Measurements from ENCODE around the gene ITPKB.

ITPKB gene

GRCh38 chr1:226682871-226683814, 55.9 kb downstream of the ITPKB start:
- no peak for DNase-seq

DNA sequence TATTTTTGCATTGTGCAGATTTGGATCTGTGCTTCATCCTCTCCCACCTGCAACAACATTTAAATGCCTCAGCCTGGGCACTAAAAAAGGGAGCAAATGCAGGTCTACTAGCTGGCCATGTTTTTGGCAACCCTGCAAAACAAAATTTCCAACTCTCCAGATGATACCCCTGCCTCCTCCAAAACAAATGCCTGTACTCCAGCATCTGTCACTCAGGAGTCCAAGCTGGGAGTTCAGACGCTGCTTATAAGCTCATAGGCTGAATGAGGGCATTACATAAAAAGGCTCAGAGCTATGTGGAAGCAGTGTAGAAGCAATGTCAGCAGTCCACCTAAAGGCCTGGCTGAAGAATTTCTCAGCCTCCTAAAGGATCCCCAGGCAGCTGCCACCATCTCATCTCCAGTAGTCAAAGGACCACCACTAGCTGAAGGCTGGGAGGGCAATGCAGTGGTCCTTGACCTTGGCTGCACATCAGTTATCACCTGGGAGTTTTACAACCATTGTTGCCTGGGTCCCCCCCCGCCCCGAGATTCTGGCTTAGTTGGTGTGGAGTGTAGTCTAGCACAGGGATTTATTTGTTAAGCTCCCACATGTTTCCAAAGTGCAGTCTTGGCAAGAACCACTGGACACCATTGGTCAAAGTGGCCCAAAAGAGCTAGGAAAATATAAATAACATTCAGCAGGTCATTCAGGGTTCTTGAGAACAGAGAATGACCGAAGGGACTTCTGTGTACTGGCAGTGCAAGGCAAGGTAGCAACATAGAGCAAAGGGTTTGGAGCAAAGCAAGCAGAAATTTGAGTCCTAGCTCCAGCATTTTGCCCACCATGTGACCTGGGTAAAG, 57.2 kb downstream of the ITPKB start:
- DNase-seq: no peak

- DNase-seq: no peak
Observed at GRCh38 chr1:226680653-226681052, 58.4 kb downstream of the ITPKB start.

DNA sequence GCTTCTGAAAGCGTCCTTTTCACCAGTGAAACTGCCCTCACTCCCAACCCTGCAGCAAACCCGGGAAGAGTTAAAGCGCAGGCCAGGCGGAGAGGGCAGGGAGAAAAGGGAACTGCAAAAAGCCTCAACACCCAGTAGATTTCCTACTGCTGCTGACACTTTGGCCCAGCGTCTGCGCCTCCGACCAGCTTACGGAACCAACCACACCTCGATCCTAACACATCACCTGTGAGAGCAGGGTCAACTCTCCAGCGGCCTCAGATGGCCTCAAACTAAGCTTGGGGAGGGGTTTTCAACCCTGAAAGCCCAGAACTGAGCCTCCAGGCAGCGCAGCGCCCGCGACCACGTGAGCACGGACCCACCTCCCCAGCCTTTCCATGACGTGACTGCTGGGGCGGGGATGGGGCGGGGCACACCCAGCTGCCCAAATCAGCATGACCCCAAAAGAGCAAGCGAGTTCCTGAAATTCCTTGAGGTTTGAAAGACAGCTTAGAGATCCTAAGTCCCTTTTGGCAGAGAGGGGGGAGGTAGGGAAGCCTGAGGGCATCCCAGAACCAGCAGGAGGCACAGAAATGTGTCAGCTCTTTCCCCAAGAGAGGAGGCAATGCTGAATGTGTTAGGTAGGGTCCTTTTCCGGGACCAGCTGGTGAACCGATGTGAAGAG, 59.1 kb downstream of the ITPKB start:
- peak; percentile 66 for DNase-seq

GRCh38 chr1:226679262-226679661, 59.8 kb downstream of the ITPKB start:
- no peak for DNase-seq

DNA sequence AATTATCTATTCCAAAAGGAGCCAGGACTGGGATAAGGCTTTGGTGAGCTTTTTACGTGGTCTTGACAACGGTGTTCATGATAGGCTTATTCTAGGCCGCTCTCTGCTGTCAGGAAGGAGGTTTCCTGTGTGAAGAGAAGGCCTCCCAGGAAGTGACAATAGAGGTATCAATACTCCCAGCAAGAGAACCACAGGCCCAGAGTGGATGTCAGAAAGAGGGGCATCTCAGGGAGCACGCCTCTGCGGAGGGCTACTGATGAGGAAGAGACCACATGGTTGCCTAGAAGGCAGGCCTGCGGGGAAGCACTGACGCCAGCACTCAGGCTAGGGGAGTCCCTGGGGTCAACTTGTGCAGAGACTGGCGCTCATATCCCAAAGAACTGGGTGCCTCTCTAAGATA, 60.4 kb downstream of the ITPKB start:
- DNase-seq: no peak

- no peak for DNase-seq
Observed at GRCh38 chr1:226678251-226678650, 60.8 kb downstream of the ITPKB start.

DNA sequence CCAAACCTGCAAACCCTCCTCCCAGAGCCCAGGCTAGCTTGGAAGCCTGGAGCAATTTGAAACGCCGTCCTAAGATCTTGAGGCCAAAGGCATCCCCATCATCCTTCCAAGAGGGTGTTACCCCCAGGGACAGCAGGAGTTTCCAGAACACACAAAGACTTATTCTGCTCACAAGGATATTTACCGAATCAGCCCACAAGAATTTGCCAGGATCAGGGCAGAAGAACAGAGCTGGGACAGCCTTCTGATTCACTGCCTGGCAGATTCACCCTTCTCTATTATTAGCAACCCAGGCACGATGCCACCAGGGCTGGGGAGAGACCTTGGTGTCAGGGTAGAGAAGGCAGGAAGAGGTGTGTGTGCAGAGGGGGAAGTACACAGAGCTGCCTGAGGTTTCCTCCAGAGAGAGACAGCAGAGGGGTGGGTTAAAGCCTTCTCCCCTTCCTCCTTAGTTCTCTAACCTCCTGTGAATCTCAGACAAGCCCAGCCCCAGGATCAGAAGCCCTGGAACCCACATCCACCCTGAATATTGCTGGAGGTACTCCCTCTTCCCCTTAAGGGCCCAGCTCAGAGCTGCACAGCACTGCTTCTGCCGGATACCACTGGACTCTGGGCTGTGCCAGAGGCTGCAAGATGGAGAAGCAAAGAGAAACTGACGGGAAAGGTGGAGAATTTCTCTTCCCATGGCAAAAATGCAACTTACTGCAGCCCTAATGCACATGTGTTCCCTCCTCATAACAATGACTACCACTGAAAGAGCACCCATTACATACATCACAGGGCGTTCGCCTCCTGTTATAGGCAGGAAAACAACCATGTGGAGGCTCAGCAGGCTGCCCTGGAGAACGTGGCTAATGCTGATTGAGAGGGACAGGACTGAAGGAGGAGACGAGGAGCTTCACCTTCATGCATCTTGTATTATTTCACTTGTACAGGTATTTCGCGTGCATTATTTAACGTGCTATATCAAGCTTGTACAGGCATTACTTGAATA, 61.8 kb downstream of the ITPKB start:
- DNase-seq: peak; percentile 91

DNA sequence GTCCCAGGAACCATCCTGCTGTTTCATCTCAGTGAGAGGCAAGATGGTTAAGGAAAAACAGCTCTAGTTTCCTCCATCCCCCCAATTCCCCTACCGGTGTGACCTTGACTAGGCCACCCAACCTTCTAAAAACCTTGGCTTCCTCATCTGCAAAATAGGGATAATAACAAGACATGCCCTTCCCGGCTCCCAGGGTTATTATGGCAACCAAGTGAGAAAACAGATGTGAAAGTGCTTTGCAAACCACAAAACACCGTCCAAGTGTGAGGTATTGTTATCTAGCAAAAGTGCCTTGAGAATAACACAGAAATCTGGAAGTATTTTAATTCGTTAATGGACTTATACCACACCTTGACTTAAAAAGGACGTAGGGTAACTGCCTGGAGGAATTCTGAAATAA, 62.7 kb downstream of the ITPKB start:
- DNase-seq: no peak

- DNase-seq: no peak
Observed at GRCh38 chr1:226675715-226676357, 63.2 kb downstream of the ITPKB start.

DNA sequence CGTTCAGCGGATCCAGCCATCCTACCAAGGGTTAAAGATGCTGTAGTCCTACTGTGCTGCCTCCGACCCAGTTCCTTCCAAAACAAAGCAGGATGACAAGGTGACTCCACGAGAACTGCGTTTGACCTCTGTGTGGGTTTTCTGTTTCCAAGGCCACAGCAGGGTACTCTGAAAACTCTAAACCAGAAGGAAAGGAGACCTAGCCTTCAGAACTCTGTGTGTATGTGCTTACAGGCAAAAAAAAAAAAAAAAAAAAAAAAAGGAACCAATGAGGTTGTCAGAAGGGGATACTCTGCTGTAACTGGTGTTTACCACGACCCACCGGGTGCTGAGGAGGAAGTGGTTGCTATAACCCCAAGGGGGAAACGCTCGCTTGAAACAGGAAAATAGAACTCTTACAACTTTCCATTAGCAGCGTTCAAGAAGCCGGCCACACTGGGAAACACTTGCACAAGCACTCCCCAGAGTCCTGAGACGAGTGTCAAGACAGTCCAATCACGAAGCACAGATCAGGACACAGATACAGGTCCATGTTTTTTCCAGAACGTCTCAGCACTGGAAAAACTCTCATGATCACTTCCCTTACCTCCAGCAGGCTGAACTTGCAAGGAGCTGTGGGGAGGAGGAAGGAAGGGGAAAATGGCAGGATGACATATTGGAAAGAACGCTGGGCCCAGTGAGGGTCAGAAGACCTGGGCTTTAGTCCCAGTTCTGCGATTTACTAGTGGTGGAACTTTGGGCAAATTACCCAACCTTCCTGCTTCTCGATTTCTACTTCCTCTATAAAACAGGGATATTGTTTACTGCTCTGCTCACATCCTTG, 64.0 kb downstream of the ITPKB start:
- peak; percentile 88 for DNase-seq

DNA sequence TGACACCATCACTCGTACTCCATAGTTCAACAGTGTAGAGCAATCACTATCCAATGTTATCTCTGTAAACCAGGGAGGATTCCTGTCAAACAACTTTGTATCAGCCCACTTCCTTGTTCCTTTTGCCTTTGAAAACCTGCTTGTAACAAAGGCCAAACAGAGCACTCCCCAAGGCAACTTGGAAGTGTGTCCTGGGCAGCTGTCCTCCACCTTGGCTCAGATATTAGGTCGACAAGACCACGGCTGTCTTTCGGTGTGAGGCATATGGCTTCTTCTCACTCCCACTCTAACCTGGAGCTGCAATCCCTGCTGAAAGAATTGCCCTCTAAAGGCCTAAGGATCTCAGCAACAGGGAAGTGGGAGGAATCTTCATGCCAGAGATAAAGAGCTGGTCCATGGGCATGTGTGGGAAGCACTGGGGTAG, 66.7 kb downstream of the ITPKB start:
- DNase-seq: no peak

- DNase-seq: no peak
Observed at GRCh38 chr1:226671277-226671676, 67.8 kb downstream of the ITPKB start.

GRCh38 chr1:226670073-226670472, 69.0 kb downstream of the ITPKB start:
- DNase-seq: no peak

DNA sequence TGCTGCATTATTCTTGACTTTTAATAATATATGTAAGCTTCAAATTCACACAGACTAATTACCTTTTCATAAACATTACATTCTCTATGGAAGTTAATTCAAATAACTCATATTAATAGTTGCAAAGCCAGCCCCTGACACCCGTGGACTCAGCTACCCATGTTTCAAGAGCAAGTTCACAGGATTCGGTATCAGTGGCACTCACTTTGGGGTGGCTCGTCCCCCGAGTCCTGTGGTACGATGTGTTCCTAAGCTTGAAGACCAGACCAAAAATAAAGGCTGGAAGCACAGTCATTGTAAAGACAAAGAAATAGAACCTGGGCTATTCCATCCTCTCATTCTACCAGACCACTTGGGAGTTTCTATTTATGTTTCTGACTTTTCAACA, 70.9 kb downstream of the ITPKB start:
- DNase-seq: no peak

- DNase-seq: no peak
Observed at GRCh38 chr1:226666692-226667091, 72.4 kb downstream of the ITPKB start.

DNA sequence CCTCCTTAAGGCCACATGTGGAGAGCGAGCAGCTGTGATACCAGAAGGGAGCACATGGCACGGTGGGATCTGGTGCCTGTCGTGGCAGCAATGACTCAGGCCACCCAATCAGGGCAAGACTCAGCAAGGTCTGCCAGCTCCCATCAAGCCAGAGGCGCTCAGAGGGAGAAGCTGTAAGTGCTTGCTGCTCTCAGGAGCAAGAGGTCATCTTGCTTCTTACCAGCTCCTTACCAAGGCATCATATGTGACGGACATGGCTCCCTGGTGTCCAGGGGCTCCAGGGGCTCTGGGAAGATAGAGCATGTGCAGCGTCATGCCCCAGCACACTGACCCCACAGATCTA, 72.9 kb downstream of the ITPKB start:
- DNase-seq: no peak

DNA sequence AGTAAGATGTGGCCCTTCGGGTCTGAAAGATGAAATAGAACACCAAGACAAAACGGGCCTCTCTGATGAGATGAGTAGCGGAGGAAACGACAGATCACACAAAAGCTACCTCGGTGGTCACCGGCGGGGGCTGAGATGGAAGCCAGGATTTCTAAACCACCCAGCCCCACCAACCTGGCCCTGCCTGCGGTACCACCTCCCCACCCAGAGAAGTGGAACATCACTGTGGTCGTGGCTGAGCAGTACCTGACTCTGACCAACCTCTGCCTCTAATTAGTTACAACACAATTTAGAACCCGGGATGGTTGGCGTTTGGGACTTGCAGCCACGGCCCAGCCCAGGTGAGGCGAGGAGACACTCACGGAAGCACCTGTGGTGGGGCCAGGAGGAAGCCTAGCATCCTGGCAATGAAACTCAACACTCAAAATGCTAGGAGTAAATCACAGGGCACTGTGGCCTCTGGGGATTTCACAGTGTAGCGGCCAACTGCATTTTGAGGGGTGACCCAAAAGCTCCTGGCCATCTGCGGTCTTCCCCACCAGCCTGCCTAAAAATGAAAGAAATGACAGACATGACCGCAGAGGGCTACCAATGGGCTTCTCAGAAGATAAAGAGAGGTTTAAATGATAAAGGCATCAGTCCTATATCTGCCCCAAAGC, 73.4 kb downstream of the ITPKB start:
- no peak for DNase-seq

GRCh38 chr1:226664413-226665101, 74.5 kb downstream of the ITPKB start:
- DNase-seq: no peak

- no peak for DNase-seq
Observed at GRCh38 chr1:226663327-226663704, 75.8 kb downstream of the ITPKB start.
